ES-I3 (cell line): ENCODE data around the gene ALG12.

Experiments
- H3K36me3 ChIP-seq: 2 replicates; pipeline ENCODE4 v1.6.1; 2013; ENCODE audit warnings: mild to moderate bottlenecking, low read length, control low read depth, moderate library complexity; ENCODE audit not compliant: insufficient read depth
- H3K4me1 ChIP-seq: 2 replicates; pipeline ENCODE4 v1.6.1; 2013; ENCODE audit warnings: mild to moderate bottlenecking, control low read depth, low read length; ENCODE audit not compliant: insufficient read depth
- H3K9ac ChIP-seq: 2 replicates; pipeline ENCODE4 v1.6.1; 2013; ENCODE audit warnings: low read depth, mild to moderate bottlenecking, low read length, moderate library complexity
- H3K9me3 ChIP-seq: 2 replicates; pipeline ENCODE4 v1.6.1; 2013; ENCODE audit warnings: mild to moderate bottlenecking, low read length, moderate library complexity; ENCODE audit not compliant: control insufficient read depth, insufficient read depth

ALG12 gene

GRCh38 chr22:49882519-49883293, 35.5 kb downstream of the ALG12 start:
- H3K9ac ChIP-seq, result no peak overlapping the region
- no peaks in the 10 kb centered on the region for H3K4me1 ChIP-seq
- H3K36me3 ChIP-seq, result peaks cover 8% of the 10 kb centered on the region
- H3K9me3 ChIP-seq, result no peaks in the 10 kb centered on the region; the same call in 1 of the 2 replicates

GRCh38 chr22:49881856-49882255, 36.4 kb downstream of the ALG12 start:
- H3K36me3 ChIP-seq, result peaks cover 4% of the 10 kb centered on the region; the same call in 1 of the 2 replicates
- no peaks in the 10 kb centered on the region for H3K4me1 ChIP-seq
- H3K9me3 ChIP-seq, result no peaks in the 10 kb centered on the region; the same call in 1 of the 2 replicates
- H3K9ac ChIP-seq, result no peak overlapping the region

- Histone ChIP-seq H3K4me1 (no peaks in the 10 kb centered on the region), H3K9me3 (no peaks in the 10 kb centered on the region; the same call in 1 of the 2 replicates), H3K9ac (no peak overlapping the region), H3K36me3 (no peaks in the 10 kb centered on the region)
Observed at GRCh38 chr22:49880281-49880680, 38.0 kb downstream of the ALG12 start.

GRCh38 chr22:49879871-49880270, 38.4 kb downstream of the ALG12 start:
- no peaks in the 10 kb centered on the region; the same call in 1 of the 2 replicates for H3K9me3 ChIP-seq
- no peaks in the 10 kb centered on the region for H3K4me1 ChIP-seq
- H3K9ac ChIP-seq, result no peak overlapping the region
- no peaks in the 10 kb centered on the region for H3K36me3 ChIP-seq

- Histone ChIP-seq H3K9me3 (no peaks in the 10 kb centered on the region; the same call in 1 of the 2 replicates), H3K4me1 (no peaks in the 10 kb centered on the region), H3K36me3 (no peaks in the 10 kb centered on the region), H3K9ac (no peak overlapping the region)
Observed at GRCh38 chr22:49878206-49878605, 40.0 kb downstream of the ALG12 start.

GRCh38 chr22:49877642-49878041, 40.6 kb downstream of the ALG12 start:
- Histone ChIP-seq H3K4me1 (no peaks in the 10 kb centered on the region), H3K9me3 (no peaks in the 10 kb centered on the region; the same call in 1 of the 2 replicates), H3K36me3 (no peaks in the 10 kb centered on the region), H3K9ac (no peak overlapping the region)

GRCh38 chr22:49873228-49873940, 44.9 kb downstream of the ALG12 start:
- H3K9me3 ChIP-seq, result no peaks in the 10 kb centered on the region; the same call in 1 of the 2 replicates
- H3K9ac ChIP-seq, result no peak overlapping the region
- no peaks in the 10 kb centered on the region for H3K36me3 ChIP-seq
- H3K4me1 ChIP-seq, result no peaks in the 10 kb centered on the region

- Histone ChIP-seq H3K36me3 (no peaks in the 10 kb centered on the region), H3K4me1 (no peaks in the 10 kb centered on the region), H3K9me3 (no peaks in the 10 kb centered on the region; the same call in 1 of the 2 replicates), H3K9ac (no peak overlapping the region)
Observed at GRCh38 chr22:49872347-49872746, 45.9 kb downstream of the ALG12 start.

GRCh38 chr22:49871482-49871881, 46.8 kb downstream of the ALG12 start:
- peaks cover 2% of the 10 kb centered on the region; the same call in 1 of the 2 replicates for H3K9me3 ChIP-seq
- H3K4me1 ChIP-seq, result no peaks in the 10 kb centered on the region
- H3K9ac ChIP-seq, result no peak overlapping the region
- no peaks in the 10 kb centered on the region for H3K36me3 ChIP-seq

- Histone ChIP-seq H3K9ac (no peak overlapping the region), H3K4me1 (no peaks in the 10 kb centered on the region), H3K36me3 (no peaks in the 10 kb centered on the region), H3K9me3 (peaks cover 7% of the 10 kb centered on the region; the same call in 1 of the 2 replicates)
Observed at GRCh38 chr22:49869845-49870712, 48.2 kb downstream of the ALG12 start.

- peaks cover 7% of the 10 kb centered on the region; the same call in 1 of the 2 replicates for H3K9me3 ChIP-seq
- no peak overlapping the region for H3K9ac ChIP-seq
- H3K36me3 ChIP-seq, result no peaks in the 10 kb centered on the region
- no peaks in the 10 kb centered on the region for H3K4me1 ChIP-seq
Observed at GRCh38 chr22:49869086-49869830, 49.0 kb downstream of the ALG12 start.

- Histone ChIP-seq H3K9me3 (peaks cover 7% of the 10 kb centered on the region; the same call in 1 of the 2 replicates), H3K9ac (no peak overlapping the region), H3K4me1 (no peaks in the 10 kb centered on the region), H3K36me3 (no peaks in the 10 kb centered on the region)
Observed at GRCh38 chr22:49867303-49868265, 50.7 kb downstream of the ALG12 start.

GRCh38 chr22:49866646-49867045, 51.6 kb downstream of the ALG12 start:
- H3K36me3 ChIP-seq, result no peaks in the 10 kb centered on the region
- peaks cover 7% of the 10 kb centered on the region; the same call in 1 of the 2 replicates for H3K9me3 ChIP-seq
- H3K4me1 ChIP-seq, result no peaks in the 10 kb centered on the region
- H3K9ac ChIP-seq, result no peak overlapping the region
